CD4-positive, alpha-beta T cell treated with Interleukin-4 for 1 hour (primary cell): ENCODE data around the gene EPHB6.

Experiments
- DNase-seq, 2 donors: peaks; one replicate each; pipeline ENCODE4 v3.0.0-alpha.2; 2020 to 2022

Gene EPHB6, protein sequence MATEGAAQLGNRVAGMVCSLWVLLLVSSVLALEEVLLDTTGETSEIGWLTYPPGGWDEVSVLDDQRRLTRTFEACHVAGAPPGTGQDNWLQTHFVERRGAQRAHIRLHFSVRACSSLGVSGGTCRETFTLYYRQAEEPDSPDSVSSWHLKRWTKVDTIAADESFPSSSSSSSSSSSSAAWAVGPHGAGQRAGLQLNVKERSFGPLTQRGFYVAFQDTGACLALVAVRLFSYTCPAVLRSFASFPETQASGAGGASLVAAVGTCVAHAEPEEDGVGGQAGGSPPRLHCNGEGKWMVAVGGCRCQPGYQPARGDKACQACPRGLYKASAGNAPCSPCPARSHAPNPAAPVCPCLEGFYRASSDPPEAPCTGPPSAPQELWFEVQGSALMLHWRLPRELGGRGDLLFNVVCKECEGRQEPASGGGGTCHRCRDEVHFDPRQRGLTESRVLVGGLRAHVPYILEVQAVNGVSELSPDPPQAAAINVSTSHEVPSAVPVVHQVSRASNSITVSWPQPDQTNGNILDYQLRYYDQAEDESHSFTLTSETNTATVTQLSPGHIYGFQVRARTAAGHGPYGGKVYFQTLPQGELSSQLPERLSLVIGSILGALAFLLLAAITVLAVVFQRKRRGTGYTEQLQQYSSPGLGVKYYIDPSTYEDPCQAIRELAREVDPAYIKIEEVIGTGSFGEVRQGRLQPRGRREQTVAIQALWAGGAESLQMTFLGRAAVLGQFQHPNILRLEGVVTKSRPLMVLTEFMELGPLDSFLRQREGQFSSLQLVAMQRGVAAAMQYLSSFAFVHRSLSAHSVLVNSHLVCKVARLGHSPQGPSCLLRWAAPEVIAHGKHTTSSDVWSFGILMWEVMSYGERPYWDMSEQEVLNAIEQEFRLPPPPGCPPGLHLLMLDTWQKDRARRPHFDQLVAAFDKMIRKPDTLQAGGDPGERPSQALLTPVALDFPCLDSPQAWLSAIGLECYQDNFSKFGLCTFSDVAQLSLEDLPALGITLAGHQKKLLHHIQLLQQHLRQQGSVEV

GRCh38 chr7:142854372-142855113 is at the start of gene EPHB6:
EPHB6 (plus strand) TSS chr7:142855076; CDS start chr7:142863228, 8,152 bp downstream.
- peak; percentile 30 to 62 for DNase-seq

- DNase-seq = peak in 1 of 2 donors; percentile 17
These were observed 49.4 kb upstream of the EPHB6 start for GRCh38 chr7:142805350-142806021.

DNA sequence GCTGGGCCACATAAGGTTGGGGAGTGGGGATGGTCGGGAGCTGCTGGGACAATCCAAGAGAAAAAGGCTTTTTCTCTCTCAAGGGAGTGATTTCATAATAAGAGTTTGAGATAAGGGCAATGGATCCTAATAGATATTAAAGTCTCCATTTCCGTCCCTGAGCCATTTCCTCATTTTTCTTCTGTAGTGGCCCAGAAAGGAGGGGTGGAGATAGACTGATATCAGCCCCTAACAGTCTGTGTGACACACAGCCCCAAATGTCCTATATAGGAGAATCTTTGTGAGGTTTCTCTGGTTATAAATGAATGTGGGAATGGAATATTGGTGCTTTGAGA is 48.9 kb upstream of the EPHB6 start:
- DNase-seq = peak in 1 of 2 donors; percentile 40

DNA sequence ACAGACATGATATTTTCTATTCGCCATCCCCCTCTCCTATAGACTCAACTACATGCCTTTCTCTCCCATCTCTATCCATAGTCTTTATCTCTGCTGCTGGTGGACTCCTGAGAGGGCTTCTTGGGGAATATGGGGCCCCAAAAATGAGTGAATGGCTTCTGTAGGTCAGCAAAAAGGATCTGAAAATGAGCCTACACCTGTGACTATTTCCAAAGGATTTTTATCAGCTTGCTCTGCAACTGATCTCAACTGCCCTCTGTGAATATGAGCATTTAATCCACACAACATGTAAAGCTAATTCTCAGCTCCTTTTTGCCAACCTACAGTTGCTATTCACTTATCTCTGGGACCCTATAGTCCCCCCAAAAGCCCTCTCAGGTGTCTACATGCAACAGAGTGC is 47.9 kb upstream of the EPHB6 start:
- DNase-seq = no peak

DNA sequence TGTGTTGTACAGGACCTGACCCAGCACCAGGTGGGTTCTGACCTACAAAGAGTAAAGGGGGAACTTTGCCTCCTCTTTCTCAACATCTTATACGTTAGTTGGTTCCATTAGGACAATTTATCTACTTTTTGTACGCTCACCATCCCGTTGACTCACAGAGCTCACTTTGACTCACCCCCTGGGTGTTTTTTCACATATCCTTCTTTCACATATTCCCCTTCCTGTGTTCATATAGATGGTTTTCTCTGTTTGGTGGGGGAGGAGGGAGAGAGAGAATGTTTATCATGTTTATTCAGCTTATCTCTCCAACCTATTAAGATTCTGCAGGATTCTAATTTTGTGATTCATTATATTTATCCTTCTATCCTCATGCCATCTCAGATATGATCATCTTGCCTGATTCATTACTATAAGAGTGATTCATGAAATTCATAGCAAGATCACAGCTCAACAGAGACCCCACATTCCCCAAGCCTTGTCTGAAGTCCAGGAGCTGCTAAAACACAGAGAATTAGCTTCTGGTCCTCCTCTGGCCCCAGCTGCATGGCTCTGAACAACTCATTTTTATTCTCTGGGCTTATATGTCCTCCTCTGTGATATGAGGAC is 46.9 kb upstream of the EPHB6 start:
- peak; percentile 53 to 82 for DNase-seq

GRCh38 chr7:142808461-142808801 is 46.4 kb upstream of the EPHB6 start:
- no peak for DNase-seq

DNA sequence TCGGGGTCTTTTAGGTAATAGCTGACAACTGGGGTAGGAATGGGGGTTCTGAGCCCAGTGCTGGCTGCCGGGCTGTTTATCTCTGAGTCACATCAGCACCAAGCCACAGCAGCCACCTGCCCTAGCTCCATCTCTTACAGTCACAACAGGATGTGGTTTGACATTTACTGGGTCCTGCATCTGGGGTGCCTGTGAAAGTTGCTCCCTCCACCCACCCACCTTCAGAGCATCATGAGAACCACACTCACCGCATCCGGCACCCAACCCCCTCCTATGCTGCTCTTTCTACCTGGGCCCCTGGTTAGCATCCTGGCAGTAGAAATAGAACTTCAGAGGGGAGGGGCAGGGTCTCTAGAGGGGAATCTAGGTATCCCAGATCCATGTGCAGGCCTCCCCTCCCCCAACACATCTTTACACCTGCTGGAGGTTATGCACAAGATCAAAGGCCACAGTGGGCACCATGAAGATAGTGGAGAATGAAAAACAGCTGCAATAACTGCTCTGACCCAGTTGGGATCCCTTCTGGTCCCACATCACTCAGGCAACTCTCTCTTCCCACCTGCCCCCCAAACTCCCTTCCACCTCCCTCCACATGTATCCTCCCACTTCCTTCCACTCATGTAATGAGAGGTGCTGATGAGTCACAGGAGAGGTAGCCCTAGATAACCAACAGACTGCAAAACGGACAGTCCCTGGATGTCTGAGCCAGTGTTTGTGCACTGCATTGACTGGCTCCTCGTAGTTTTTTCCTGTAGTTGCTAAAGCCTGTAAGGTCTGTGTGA is 45.9 kb upstream of the EPHB6 start:
- DNase-seq = peak; percentile 98

GRCh38 chr7:142809671-142810070 is 45.2 kb upstream of the EPHB6 start:
- no peak for DNase-seq

- DNase-seq = peak; percentile 55 to 87
These were observed 43.6 kb upstream of the EPHB6 start for GRCh38 chr7:142811154-142811737.

DNA sequence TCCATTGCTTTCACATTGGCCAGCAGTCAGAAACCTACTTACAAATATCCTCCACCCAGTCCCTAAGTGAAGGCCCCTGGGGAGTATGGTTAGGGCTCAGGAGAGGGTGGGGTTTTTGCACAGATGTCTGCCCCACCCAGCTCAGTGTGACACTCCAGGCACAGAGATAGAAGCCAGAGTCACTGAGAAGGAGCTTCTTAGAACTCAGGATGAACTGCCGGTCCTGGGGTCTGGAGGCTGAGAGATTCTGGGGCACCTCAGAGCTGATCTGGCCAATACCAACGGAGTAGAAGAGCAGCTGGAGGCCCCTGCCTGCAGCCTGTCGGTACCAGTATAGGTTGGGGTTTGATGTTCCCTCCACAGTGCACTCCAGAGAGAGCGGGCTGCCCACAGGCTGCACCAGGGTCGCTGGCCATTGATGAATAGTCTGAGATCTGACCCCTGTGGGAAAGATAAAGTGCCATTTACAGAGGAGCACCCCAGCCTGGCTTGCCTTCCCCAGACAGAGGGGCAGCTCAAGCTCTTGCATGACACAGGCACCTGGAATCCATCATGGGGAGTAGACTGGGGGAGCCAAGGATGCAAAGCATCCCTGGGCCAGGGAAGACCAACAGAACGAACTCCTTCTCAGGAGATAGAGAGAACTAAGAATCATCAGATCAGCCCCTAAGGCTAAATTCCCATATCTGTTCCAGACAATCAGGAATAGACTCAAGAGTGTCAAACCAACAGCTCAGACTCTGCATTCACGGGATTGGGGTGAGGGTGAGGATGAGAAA is 42.2 kb upstream of the EPHB6 start:
- DNase-seq = peak in 1 of 2 donors; percentile 27

GRCh38 chr7:142813226-142813625 is 41.6 kb upstream of the EPHB6 start:
- DNase-seq = peak in 1 of 2 donors; percentile 39

GRCh38 chr7:142813699-142814098 is 41.2 kb upstream of the EPHB6 start:
- no peak for DNase-seq

GRCh38 chr7:142814451-142814850 is 40.4 kb upstream of the EPHB6 start:
- peak in 1 of 2 donors; percentile 11 for DNase-seq

- DNase-seq = no peak
These were observed 39.7 kb upstream of the EPHB6 start for GRCh38 chr7:142815134-142815533.

GRCh38 chr7:142817506-142817905 is 37.4 kb upstream of the EPHB6 start:
- no peak for DNase-seq

GRCh38 chr7:142819530-142819929 is 35.3 kb upstream of the EPHB6 start:
- no peak for DNase-seq

DNA sequence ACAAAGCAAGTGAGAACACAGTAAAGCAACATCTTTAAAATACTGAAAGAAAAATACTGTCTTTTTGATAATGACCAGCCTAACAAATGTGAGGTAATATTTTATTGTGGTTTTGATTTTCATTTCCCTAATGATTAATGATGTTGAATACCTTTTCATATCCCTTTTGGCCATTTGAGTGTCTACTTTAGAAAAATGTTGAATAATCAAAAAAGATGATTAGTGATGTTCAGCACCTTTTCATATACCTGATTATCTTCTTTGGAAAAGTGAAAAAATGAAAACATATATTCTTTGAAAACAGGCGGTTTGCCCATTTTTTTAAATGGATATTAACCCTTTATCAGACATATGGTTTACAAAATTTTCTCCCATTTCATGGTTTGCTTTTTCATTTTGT is 32.2 kb upstream of the EPHB6 start:
- DNase-seq = no peak

- no peak for DNase-seq
These were observed 26.9 kb upstream of the EPHB6 start for GRCh38 chr7:142827951-142828500.

GRCh38 chr7:142832417-142832816 is 22.5 kb upstream of the EPHB6 start:
- no peak for DNase-seq
